Loucy (cell line): ENCODE measurements around the gene TPM1.

Experiments
- H2AFZ ChIP-seq: fragments of 200-600 bp; sonication (generic); 2 replicates; pipeline ENCODE4 v1.6.0; 2016; ENCODE audit warnings: antibody characterized with exemption, mild to moderate bottlenecking, low read length, moderate library complexity
- H3F3A ChIP-seq: fragments of 200-600 bp; 2 replicates; pipeline ENCODE4 v1.6.0; 2016; ENCODE audit warnings: antibody characterized with exemption, low read depth, mild to moderate bottlenecking
- H3K27me3 ChIP-seq: fragments of 200-600 bp; sonication (generic); 2 replicates; pipeline ENCODE4 v1.6.1; 2014; ENCODE audit warnings: low read length, mild to moderate bottlenecking; ENCODE audit not compliant: insufficient read depth, poor library complexity, severe bottlenecking
- H3K36me3 ChIP-seq: fragments of 200-600 bp; sonication (generic); 2 replicates; pipeline ENCODE4 v1.6.1; 2016; ENCODE audit warnings: low read length; ENCODE audit not compliant: insufficient read depth
- H3K4me1 ChIP-seq: fragments of 200-600 bp; sonication (generic); 2 replicates; pipeline ENCODE4 v1.5.1; 2014; ENCODE audit warnings: low read length, mild to moderate bottlenecking; ENCODE audit not compliant: insufficient read depth, poor library complexity, severe bottlenecking
- H3K4me2 ChIP-seq: fragments of 200-600 bp; sonication (generic); 2 replicates; pipeline ENCODE4 v1.6.0; 2014; ENCODE audit warnings: antibody characterized with exemption, low read length, low read depth, mild to moderate bottlenecking; ENCODE audit not compliant: poor library complexity, severe bottlenecking
- H3K4me3 ChIP-seq: fragments of 200-600 bp; sonication (generic); 2 replicates; pipeline ENCODE4 v1.5.1; 2014; ENCODE audit warnings: low read length, mild to moderate bottlenecking, mixed read lengths; ENCODE audit not compliant: poor library complexity, severe bottlenecking
- H3K79me2 ChIP-seq: fragments of 200-600 bp; sonication (generic); 2 replicates; pipeline ENCODE4 v1.6.1; 2014; ENCODE audit warnings: low read length; ENCODE audit not compliant: insufficient read depth
- H3K9ac ChIP-seq: fragments of 200-600 bp; sonication (generic); 2 replicates; pipeline ENCODE4 v1.6.0; 2014; ENCODE audit warnings: mild to moderate bottlenecking, low read depth, low read length, moderate library complexity; ENCODE audit not compliant: poor library complexity, severe bottlenecking
- H3K9me2 ChIP-seq: fragments of 200-600 bp; sonication (generic); replicated peaks from 2 replicates; pipeline ENCODE4 v1.6.1; 2016; ENCODE audit warnings: low read depth, low read length, mixed read lengths
- H3K9me3 ChIP-seq: fragments of 200-600 bp; sonication (generic); 2 replicates; pipeline ENCODE4 v1.6.1; 2014; ENCODE audit warnings: mild to moderate bottlenecking, antibody characterized with exemption, low read length, low read depth; ENCODE audit not compliant: insufficient read depth
- H4K20me1 ChIP-seq: fragments of 200-600 bp; sonication (generic); 2 replicates; pipeline ENCODE4 v1.6.0; 2014; ENCODE audit warnings: antibody characterized with exemption, low read length, mild to moderate bottlenecking; ENCODE audit not compliant: insufficient read depth, poor library complexity, severe bottlenecking
- CTCF ChIP-seq: fragments of 200-600 bp; sonication (generic); conservative IDR thresholded peaks from 2 replicates; pipeline ENCODE4 v1.5.1; 2014; ENCODE audit warnings: mild to moderate bottlenecking, antibody characterized with exemption, low read length
- EZH2phosphoT487 ChIP-seq: fragments of 200-600 bp; IDR thresholded peaks from 2 replicates; pipeline ENCODE4 v1.6.1; 2018; ENCODE audit warnings: antibody characterized with exemption, mild to moderate bottlenecking, moderate library complexity, borderline replicate concordance

The TPM1 gene

GRCh38 chr15:63054281-63054683, 11.7 kb downstream of the TPM1 start:
- Histone ChIP-seq H3K9me2 (no peaks in the 10 kb centered on the region), H3K27me3 (no peaks in the 10 kb centered on the region), H3K4me2 (peak overlapping the region; percentile 31), H3K4me3 (no peak overlapping the region), H2AFZ (no peak overlapping the region), H3K36me3 (peaks cover 25% of the 10 kb centered on the region; the same call in 1 of the 2 replicates), H3K9me3 (no peaks in the 10 kb centered on the region), H4K20me1 (peaks cover 3% of the 10 kb centered on the region), H3F3A (no peaks in the 10 kb centered on the region), H3K4me1 (peaks cover 73% of the 10 kb centered on the region), H3K79me2 (peaks cover 72% of the 10 kb centered on the region), H3K9ac (peak overlapping the region; percentile 40)
- no peak for TF ChIP-seq CTCF
- no peak for TF ChIP-seq EZH2phosphoT487

GRCh38 chr15:63054985-63055384, 12.4 kb downstream of the TPM1 start:
- no peaks in the 10 kb centered on the region for H3K27me3 ChIP-seq
- TF ChIP-seq EZH2phosphoT487 (no peak), CTCF (no peak)
- no peak overlapping the region for H3K4me3 ChIP-seq
- no peak overlapping the region for H2AFZ ChIP-seq
- H3K79me2 ChIP-seq, result peaks cover 65% of the 10 kb centered on the region
- no peaks in the 10 kb centered on the region for H3F3A ChIP-seq
- no peaks in the 10 kb centered on the region for H3K9me3 ChIP-seq
- peaks cover 66% of the 10 kb centered on the region for H3K4me1 ChIP-seq
- H4K20me1 ChIP-seq, result no peaks in the 10 kb centered on the region
- H3K9ac ChIP-seq, result no peak overlapping the region
- H3K9me2 ChIP-seq, result no peaks in the 10 kb centered on the region
- peak overlapping the region; percentile 31 for H3K4me2 ChIP-seq
- peaks cover 32% of the 10 kb centered on the region; the same call in 1 of the 2 replicates for H3K36me3 ChIP-seq

- no peaks in the 10 kb centered on the region for H3K9me3 ChIP-seq
- no peak overlapping the region for H2AFZ ChIP-seq
- peak overlapping the region; percentile 34 for H3K9ac ChIP-seq
- H3K36me3 ChIP-seq, result peaks cover 50% of the 10 kb centered on the region
- H3K4me2 ChIP-seq, result peak overlapping the region; percentile 31
- H4K20me1 ChIP-seq, result no peaks in the 10 kb centered on the region
- H3K79me2 ChIP-seq, result peaks cover 46% of the 10 kb centered on the region
- TF ChIP-seq CTCF (no peak), EZH2phosphoT487 (no peak)
- H3K9me2 ChIP-seq, result no peaks in the 10 kb centered on the region
- no peaks in the 10 kb centered on the region for H3F3A ChIP-seq
- peak overlapping the region; percentile 12 for H3K4me3 ChIP-seq
- H3K4me1 ChIP-seq, result peaks cover 48% of the 10 kb centered on the region
- H3K27me3 ChIP-seq, result no peaks in the 10 kb centered on the region
Observed at GRCh38 chr15:63056829-63057228, 14.3 kb downstream of the TPM1 start.
